Fibroblast of pulmonary artery (primary cell): ENCODE measurements around the gene HTRA3.

Experiments used
- DNase-seq: peaks from one replicate; pipeline ENCODE4 v3.0.0-alpha.2; 2010; ENCODE audit warnings: low read depth
- H3K4me3 ChIP-seq: replicated peaks from 2 replicates; pipeline ENCODE4 v1.5.1; 2011; ENCODE audit warnings: low read depth, mild to moderate bottlenecking, control low read depth, low read length, moderate library complexity
- TF ChIP-seq, protein P1 (sequence below): IDR thresholded peaks from 2 replicates; pipeline ENCODE4 v1.5.1; 2011; ENCODE audit warnings: mild to moderate bottlenecking, control low read depth, low read length, inconsistent platforms; ENCODE audit errors: missing control alignments

Gene HTRA3

DNA sequence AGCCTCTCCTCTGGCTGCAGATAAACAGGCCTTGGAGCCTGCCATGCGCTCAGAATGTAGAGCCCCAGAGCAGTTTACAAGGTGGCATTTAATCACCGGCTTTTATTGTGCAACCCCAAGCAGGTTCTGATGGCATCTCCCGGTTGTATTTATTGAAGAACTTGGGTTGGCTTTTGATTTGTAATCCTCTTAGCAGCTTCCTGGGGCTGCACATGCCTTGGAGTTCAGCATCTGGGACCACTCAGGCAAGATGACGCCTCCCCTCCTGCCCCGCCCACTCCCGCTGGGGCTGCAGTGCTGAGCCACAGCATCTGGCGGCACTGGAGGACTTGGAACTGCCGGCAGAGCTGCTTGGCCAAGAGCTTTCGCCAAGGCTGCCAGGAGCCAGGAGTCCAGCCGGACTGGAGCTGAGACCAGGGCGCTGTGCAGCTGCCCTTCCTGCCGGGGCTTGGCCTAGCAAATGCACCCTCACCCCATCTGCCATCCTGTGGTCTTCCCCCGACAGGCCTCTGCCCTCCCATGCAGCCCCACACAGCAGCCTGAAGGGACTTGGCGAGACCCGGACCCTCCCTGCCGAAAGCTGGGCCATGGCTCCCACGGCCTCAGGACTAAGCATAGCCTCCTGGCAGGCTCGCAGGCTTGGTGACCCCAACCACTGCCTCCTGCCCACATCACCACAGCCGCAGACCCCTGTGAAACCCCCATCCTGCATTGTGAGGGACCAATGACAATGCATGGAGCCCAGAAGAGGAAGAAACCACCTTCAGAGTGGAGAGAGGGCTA lies 5.4 kb downstream of the HTRA3 start:
- no peak overlapping the region for H3K4me3 ChIP-seq
- DNase-seq = peak; percentile 95
- TF ChIP-seq, protein P1, sequence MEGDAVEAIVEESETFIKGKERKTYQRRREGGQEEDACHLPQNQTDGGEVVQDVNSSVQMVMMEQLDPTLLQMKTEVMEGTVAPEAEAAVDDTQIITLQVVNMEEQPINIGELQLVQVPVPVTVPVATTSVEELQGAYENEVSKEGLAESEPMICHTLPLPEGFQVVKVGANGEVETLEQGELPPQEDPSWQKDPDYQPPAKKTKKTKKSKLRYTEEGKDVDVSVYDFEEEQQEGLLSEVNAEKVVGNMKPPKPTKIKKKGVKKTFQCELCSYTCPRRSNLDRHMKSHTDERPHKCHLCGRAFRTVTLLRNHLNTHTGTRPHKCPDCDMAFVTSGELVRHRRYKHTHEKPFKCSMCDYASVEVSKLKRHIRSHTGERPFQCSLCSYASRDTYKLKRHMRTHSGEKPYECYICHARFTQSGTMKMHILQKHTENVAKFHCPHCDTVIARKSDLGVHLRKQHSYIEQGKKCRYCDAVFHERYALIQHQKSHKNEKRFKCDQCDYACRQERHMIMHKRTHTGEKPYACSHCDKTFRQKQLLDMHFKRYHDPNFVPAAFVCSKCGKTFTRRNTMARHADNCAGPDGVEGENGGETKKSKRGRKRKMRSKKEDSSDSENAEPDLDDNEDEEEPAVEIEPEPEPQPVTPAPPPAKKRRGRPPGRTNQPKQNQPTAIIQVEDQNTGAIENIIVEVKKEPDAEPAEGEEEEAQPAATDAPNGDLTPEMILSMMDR = peak; percentile 55

DNA sequence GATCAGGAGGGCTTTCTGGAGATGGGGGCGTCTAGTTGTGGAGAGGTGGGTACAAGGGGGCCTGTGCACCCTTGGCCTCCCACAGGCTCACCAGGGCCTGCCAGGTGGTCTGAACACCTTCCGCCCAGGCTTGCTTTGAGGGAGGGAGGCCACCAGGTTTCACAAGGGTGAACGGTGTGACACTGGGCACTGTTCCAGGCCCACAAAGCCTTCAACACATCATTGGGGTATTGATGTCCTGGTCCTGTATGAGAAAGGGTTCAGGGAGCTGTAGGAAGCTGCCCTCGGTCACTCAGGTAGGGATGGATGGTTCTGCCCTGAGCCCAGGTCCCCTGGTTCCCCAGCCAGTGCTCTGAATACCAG lies 6.0 kb downstream of the HTRA3 start:
- no peak for DNase-seq
- TF ChIP-seq, protein P1 = no peak
- no peak overlapping the region for H3K4me3 ChIP-seq

DNA sequence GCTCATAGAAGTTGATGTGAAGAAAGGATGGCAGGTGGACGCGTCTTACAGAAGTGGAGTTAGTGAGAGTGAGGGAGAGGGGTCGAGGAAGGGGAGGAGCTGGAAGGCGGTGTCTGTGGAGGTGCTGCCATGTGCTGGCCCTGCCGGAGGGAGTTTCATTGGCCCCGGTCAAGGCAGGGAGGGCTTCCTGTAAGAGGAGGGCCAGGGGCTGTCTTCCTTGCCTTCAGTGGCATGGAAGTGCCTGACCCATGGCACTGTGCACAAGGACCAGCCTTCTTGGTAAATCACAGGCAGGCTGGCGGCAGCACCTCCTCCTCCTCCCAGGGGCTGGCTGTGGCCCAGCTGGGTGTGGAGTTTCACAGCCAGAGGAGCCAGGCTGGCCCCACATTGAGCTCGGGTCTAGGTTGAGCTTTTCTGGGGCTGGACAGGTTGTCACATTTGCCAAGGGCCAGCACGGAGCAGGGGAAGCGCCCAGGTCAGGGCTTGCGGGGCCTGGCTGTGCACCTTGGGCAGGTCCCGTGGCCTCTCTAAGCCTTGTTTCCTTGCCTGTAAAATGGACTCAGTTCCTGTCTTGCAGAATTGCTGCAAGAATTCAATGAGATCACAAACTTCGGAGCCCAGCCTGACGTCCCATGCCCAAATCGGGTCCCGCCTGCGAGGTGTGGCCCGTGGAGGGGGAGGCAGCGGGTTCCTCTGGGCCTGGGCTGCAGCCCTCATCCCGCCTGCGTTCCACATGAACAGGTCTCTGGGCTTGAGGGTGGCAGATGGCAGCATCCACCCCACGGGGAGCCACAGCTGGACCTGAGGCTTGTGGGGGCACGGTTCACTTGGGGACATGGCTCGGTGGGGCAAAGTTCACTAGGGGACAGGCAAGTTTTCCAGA lies 7.0 kb downstream of the HTRA3 start:
- DNase-seq = peak; percentile 51
- H3K4me3 ChIP-seq = no peak overlapping the region
- TF ChIP-seq, protein P1 = no peak

DNA sequence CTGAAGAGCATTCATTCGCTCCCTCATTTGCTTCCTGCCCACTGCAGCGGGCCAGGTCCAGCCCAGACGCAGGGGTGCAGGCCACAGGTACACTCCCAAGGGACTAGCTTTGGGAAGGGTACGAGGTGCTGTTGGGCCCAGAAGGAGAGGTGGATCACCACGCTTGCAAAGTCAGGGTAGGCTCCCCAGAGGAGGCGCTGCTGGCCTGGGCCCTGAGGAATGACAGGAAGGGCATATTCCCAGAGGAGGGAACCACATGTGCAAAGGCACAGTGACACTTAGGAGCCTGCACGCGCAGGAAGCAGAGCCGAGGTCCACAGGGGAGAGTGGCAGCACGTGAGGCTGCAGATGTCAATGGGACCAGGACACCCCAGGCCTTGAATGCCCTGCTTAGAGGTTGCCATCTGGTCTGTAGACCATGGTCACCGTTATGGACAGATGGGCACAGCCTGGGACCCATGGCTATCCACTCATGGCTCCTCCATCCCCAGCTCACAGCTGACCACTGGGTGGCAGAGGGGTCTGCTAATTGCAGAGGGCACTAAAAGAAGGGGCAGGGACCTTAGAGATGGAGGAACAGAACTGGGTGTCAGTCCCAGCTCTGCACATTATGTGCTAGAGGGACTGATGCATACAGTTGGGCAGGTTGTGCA lies 7.9 kb downstream of the HTRA3 start:
- DNase-seq = no peak
- H3K4me3 ChIP-seq = no peak overlapping the region
- TF ChIP-seq, protein P1 = no peak

DNA sequence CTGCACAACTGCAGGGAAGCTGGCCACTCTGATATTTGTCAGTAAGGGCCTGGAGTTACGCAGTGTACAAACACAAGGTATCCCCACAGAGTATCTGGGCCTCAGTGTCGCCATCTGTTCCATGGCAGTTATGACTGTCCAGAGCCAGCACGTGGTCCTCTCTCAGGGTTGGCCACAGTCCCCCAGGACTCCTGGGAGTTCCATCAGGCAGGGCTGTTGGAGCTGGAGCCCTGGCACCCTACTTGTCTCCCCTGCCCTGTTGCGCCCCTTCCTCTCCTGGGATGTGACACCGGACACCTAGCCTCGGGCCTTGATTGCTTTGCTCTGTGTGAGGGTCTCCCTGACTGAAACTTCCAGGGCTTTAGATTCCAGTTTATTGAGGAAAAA lies 8.4 kb downstream of the HTRA3 start:
- TF ChIP-seq, protein P1 = no peak
- peak; percentile 32 for DNase-seq
- no peak overlapping the region for H3K4me3 ChIP-seq

DNA sequence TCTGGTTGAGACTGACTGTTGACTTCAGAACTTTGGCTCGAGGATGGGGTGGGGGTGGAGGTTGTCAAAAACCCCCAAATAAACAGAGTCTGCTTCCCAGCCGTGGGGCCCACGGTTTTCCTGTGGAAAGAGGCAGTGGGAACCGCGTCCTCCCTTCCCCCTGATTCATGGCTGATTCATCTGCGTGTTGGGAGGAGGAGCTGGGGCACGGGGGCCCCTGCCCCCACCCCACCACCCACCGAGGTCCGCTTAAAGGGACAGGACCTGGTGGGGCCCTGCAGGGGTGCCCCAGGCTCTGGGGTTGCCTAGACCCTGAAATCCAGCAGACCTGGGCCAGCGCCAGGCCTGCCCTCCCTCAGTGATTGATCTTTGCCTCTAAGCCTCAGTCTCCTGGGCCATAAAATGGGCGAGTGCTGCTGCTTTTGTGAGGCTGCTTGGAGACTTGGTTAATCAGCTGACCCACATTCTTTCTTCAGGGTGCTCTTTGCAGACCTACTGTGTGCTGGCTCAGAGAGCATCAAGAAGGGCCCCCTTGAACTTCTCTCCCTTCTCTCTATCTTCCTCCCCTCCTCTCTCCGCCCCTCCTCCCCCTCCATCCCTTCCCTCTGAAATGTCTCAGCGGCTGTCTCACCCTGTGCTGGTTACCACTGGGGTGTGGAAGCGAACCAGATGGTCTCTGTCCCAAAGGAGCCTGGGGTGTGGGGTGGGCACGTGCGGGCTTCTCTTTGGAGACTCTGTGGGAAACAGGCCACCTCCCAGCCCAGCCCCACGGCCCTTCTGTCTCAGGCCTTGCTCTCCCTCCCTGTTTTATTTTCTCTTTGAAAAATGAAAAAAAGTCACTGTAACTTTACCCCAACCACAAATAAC lies 9.1 kb downstream of the HTRA3 start:
- no peak overlapping the region for H3K4me3 ChIP-seq
- TF ChIP-seq, protein P1 = no peak
- DNase-seq = peak; percentile 94
